ENCODE data around the gene UBTD1. TPM values are rescaled to one million over a fixed set of nuclear protein-coding genes. Genes with fewer than 3 reads are reported as not detected.

UBTD1 gene
- total RNA-seq, 1 experiment from 2014 or later = 19.0 TPM

DNA sequence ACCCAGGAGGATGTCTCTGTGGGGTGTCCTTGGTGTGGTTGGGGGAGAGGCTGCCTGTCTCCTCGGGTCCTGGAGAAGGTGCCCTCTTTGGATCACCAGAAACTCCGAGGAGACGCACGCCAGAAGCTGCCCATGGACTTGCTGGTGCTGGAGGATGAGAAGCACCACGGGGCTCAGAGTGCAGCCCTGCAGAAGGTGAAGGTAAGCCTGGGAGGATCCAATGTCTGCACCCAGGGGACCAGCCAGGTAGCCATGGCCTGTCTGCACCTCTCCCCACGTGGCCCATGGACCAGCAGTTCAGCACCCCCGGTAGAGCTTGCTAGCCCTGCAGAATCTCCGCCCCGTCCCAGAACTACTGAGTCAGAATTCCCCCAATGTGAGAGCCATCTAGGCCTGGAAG is 79.0 kb downstream of the UBTD1 start:
- Histone ChIP-seq H4K20me1 (ENCODE audit: control insufficient read depth, insufficient read depth, insufficient read length) (no peaks in the 10 kb centered on the region), H2BK20ac (ENCODE audit: low read depth, low read length, poor library complexity, severe bottlenecking) (no peak overlapping the region), H2AFZ (ENCODE audit: low read length) (no peak overlapping the region), H4K8ac (replicated peaks; ENCODE audit: insufficient read length, low read depth, low read length) (no peak overlapping the region), H3K79me1 (ENCODE audit: insufficient read depth, low read depth, low read length, poor library complexity, severe bottlenecking) (no peaks in the 10 kb centered on the region), H2BK12ac (ENCODE audit: insufficient read length, low read depth, low read length) (no peak overlapping the region), H3K23ac (ENCODE audit: insufficient read length, low read depth, low read length) (no peak overlapping the region), H3K4me1 (ENCODE audit: insufficient read depth, low read length) (no peaks in the 10 kb centered on the region), H3K9ac (ENCODE audit: extremely low read depth, insufficient read length, low read length) (no peak overlapping the region), H3K14ac (ENCODE audit: insufficient read depth, low read length) (no peak overlapping the region), H3K27ac (ENCODE audit: insufficient read length, low read depth, low read length) (no peak overlapping the region), H3K9me3 (ENCODE audit: control insufficient read depth, low read depth, low read length) (no peaks in the 10 kb centered on the region), H3K4ac (ENCODE audit: low read depth, low read length) (no peak overlapping the region), H3T11ph (ENCODE audit: low read length) (no peak overlapping the region), H3K18ac (ENCODE audit: insufficient read length, low read depth, low read length) (no peak overlapping the region), H3K79me2 (ENCODE audit: insufficient read depth, low read length) (no peaks in the 10 kb centered on the region), H4K91ac (ENCODE audit: insufficient read length, low read depth, low read length) (no peak overlapping the region), H4K5ac (ENCODE audit: insufficient read length, low read depth, low read length) (no peak overlapping the region), H2AK5ac (ENCODE audit: insufficient read length, low read length) (no peak overlapping the region), H3K4me2 (ENCODE audit: insufficient read depth, insufficient read length, low read length) (no peak overlapping the region), H2BK15ac (ENCODE audit: low read depth, low read length) (no peak overlapping the region), H2BK5ac (ENCODE audit: insufficient read length, low read length) (no peak overlapping the region), H2BK120ac (ENCODE audit: low read depth, low read length, poor library complexity, severe bottlenecking) (no peak overlapping the region), H3K56ac (ENCODE audit: insufficient read length, low read depth, low read length) (no peak overlapping the region), H3K23me2 (ENCODE audit: insufficient read length, low read depth, low read length, poor library complexity, severe bottlenecking) (no peaks in the 10 kb centered on the region), H3K27me3 (ENCODE audit: insufficient read depth, low read length) (no peaks in the 10 kb centered on the region)
- Mint-ChIP-seq H3K4me1 (peaks cover 9 to 12% of the 10 kb centered on the region in 2 experiments), H3K36me3 (ENCODE audit: insufficient read depth in 1 of 3, low read depth in 3 of 3) (no peaks in the 10 kb centered on the region), H3K27me3 (ENCODE audit: low read depth) (peaks cover under 1% of the 10 kb centered on the region; the same call in 1 of the 2 replicates), H3K4me3 (no peak overlapping the region), H3K9me3 (no peaks in the 10 kb centered on the region), H3K27ac (no peak overlapping the region)
- DNase-seq = no peak
- no CpG with 5 or more reads among the region's 9 CpGs for WGBS (ENCODE audit: extremely low coverage, insufficient read length, low lambda C conversion rate)
- TF ChIP-seq, protein P1, sequence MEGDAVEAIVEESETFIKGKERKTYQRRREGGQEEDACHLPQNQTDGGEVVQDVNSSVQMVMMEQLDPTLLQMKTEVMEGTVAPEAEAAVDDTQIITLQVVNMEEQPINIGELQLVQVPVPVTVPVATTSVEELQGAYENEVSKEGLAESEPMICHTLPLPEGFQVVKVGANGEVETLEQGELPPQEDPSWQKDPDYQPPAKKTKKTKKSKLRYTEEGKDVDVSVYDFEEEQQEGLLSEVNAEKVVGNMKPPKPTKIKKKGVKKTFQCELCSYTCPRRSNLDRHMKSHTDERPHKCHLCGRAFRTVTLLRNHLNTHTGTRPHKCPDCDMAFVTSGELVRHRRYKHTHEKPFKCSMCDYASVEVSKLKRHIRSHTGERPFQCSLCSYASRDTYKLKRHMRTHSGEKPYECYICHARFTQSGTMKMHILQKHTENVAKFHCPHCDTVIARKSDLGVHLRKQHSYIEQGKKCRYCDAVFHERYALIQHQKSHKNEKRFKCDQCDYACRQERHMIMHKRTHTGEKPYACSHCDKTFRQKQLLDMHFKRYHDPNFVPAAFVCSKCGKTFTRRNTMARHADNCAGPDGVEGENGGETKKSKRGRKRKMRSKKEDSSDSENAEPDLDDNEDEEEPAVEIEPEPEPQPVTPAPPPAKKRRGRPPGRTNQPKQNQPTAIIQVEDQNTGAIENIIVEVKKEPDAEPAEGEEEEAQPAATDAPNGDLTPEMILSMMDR (conservative IDR thresholded peaks at IDR 0.05) = no peak
